HFF-Myc (cell line): ENCODE results near the gene KCND3.

Experiments used
- DNase-seq: peaks from one replicate; pipeline ENCODE4 v3.0.0-alpha.2; 2011; ENCODE audit warnings: low read depth; ENCODE audit errors: extremely low read depth
- H3K4me3 ChIP-seq: replicated peaks from 2 replicates; pipeline ENCODE4 v1.5.1; 2011; ENCODE audit warnings: low read depth, mild to moderate bottlenecking, control low read depth, low read length
- CTCF ChIP-seq: IDR thresholded peaks from 2 replicates; pipeline ENCODE4 v1.5.1; 2012; ENCODE audit warnings: mild to moderate bottlenecking, low read depth, low read length, control low read depth; ENCODE audit errors: missing control alignments

Gene KCND3

DNA sequence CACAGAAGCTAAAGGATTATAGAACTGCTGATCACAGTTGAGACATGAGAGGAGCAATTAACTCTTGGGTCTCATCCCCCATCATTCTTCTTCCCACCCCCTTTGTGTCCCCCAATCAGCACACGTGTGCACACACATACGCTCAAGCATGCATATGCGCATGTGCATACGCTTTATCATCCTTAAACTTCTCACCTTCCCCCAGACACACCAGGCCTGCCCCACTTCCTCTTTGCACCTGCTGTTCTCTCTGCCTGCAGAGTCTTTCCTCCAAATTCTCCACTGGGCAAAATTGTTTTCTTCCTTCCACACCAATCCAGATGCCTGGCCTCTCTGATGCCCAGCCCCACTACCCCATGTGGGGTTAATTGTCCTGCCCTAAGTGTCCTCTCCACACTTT lies 13.0 kb upstream of the KCND3 start:
- no peak for TF ChIP-seq CTCF
- no peak overlapping the region for H3K4me3 ChIP-seq
- no peak for DNase-seq

GRCh38 chr1:112001436-112001835 lies 12.0 kb upstream of the KCND3 start:
- TF ChIP-seq CTCF: no peak
- no peak overlapping the region for H3K4me3 ChIP-seq

GRCh38 chr1:112000048-112000447 lies 10.6 kb upstream of the KCND3 start:
- H3K4me3 ChIP-seq: no peak overlapping the region
- TF ChIP-seq CTCF: no peak
- no peak for DNase-seq

More at GRCh38 chr1:112001436-112001835, 12.0 kb upstream of the KCND3 start:
- DNase-seq: no peak

GRCh38 chr1:111998332-111998731 lies 8.9 kb upstream of the KCND3 start:
- no peak for TF ChIP-seq CTCF
- DNase-seq: no peak

DNA sequence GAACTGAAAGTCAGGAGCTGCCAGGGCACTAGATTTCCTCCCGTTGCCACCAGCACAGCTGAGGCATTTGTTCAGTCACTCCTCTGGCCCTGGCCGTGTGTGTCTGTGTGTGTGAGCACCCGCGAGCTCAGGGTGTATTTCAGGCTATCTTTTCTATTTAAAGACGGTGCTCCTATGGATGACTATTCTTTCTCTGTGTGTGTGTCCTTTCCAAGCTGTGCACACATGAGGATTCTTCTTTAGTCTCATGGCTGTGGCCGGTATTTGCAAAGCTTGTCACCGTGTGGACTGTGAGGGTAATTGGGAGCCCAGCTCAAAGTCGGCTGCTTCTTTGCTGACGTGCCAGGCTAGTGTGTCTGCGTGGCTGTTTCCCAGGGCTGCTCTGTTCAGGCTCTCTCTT lies 3.0 kb upstream of the KCND3 start:
- no peak overlapping the region for H3K4me3 ChIP-seq
- DNase-seq: no peak
- no peak for TF ChIP-seq CTCF

More at GRCh38 chr1:111998332-111998731, 8.9 kb upstream of the KCND3 start:
- H3K4me3 ChIP-seq: no peak overlapping the region

DNA sequence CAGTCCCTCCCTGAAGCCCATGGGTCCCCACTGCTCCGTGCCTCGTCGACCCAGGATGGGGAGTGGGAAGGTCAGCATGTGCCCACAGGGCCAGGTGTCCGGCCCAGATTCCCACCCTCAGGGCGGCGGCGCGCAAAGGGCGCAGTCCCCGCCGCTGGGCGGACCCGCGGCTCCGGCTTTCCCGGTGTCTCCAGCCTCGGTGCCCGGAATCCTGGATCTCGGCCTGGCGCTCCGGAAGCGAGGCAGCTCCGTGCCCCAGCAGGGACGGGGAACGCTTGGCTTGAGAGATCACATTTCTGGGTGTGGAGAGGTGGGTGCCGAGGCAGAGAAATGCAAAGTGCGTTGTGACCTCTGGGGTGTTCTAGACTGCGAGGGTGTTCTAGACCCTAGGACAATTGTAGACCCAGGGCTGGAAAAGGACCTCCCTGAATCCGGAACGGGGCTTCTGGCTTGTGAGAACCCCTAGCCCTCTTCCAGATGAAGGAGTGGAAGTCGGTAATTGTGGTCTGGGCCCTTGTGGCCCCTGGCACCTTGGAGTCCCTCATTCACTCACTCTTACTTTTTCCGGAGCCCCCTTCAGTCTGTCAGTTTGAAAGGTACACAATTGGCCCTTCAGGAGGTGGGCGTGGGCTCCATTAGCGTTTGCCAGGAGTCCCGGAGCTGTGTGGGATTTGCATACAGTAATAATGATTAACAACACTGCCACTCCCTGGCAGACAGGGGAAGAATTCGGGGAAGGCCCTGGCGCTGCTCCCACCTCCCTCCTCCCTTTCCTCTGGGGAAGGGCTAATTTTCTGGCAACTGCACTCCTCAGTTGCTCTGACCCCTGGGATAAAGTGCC lies 1.6 kb upstream of the KCND3 start:
- no peak overlapping the region for H3K4me3 ChIP-seq
- DNase-seq: no peak
- peak; percentile 8 for TF ChIP-seq CTCF
